H1 (cell line): Measurements from ENCODE around the gene ARF6. TPM values are rescaled to one million over a fixed set of nuclear protein-coding genes. Genes with fewer than 3 reads are reported as not detected.

Source experiments
- CTCF ChIA-PET: fragments of 300-600 bp; sonication (Branson Sonifier 250); formaldehyde crosslinking; loops from one replicate; lab custom pipeline; 2021; ENCODE audit not compliant: partially characterized antibody; lab: Charles Lee
- POLR2A ChIA-PET: fragments of 300-600 bp; sonication (Branson Sonifier 250); formaldehyde crosslinking; loops from one replicate; lab custom pipeline; 2021; ENCODE audit warnings: inconsistent platforms; ENCODE audit not compliant: partially characterized antibody; lab: Charles Lee
- DNase-seq, 2 experiments: peaks; one replicate each; pipeline versions ENCODE4 v3.0.0 to v3.0.0-alpha.2; 2010 to 2022; ENCODE audit warnings: low spot score in 2 of 2, low read depth in 1 of 2, mixed read lengths in 1 of 2
- FAIRE-seq: peaks from 2 replicates; lab custom pipeline; 2011; peaks lifted over from hg19 to GRCh38; lab: Jason Lieb, UNC
- H2AFZ ChIP-seq: 2 replicates; pipeline ENCODE4 v1.8.1; 2012; ENCODE audit warnings: low read length, inconsistent platforms
- H2AK5ac ChIP-seq: 2 replicates; pipeline ENCODE4 v1.6.1; 2013; ENCODE audit warnings: low read depth, low read length
- H2BK120ac ChIP-seq: replicated peaks from 2 replicates; pipeline ENCODE3; 2013; ENCODE audit warnings: low read depth, low read length, inconsistent platforms
- H2BK12ac ChIP-seq: 2 replicates; pipeline ENCODE4 v1.6.1; 2013; ENCODE audit warnings: low read depth, low read length
- H2BK15ac ChIP-seq: 2 replicates; pipeline ENCODE4 v1.6.1; 2013; ENCODE audit warnings: low read length
- H2BK20ac ChIP-seq: 2 replicates; pipeline ENCODE4 v1.6.1; 2013; ENCODE audit warnings: low read length
- H2BK5ac ChIP-seq: 2 replicates; pipeline ENCODE4 v1.6.1; 2013; ENCODE audit warnings: low read depth, low read length
- H3K14ac ChIP-seq: 2 replicates; pipeline ENCODE4 v1.6.1; 2013; ENCODE audit warnings: inconsistent platforms; ENCODE audit not compliant: insufficient read length
- H3K18ac ChIP-seq: 2 replicates; pipeline ENCODE4 v1.6.1; 2013; ENCODE audit warnings: low read length; ENCODE audit errors: extremely low read depth
- H3K23ac ChIP-seq: 2 replicates; pipeline ENCODE4 v1.6.1; 2013; ENCODE audit warnings: inconsistent platforms; ENCODE audit not compliant: insufficient read length
- H3K23me2 ChIP-seq: 2 replicates; pipeline ENCODE4 v1.6.1; 2013; ENCODE audit warnings: low read depth, low read length
- H3K27ac ChIP-seq: 2 replicates; pipeline ENCODE4 v1.6.1; 2011; ENCODE audit warnings: low read depth, low read length, inconsistent platforms
- H3K27me3 ChIP-seq, 4 experiments: replicated peaks in 1 of 4; 1 replicate in 1 of 4; 2 replicates in 3 of 4; pipeline versions ENCODE4 v1.6.1 to v1.8.1; 2011 to 2013; ENCODE audit warnings: low read length in 3 of 4, mild to moderate bottlenecking in 3 of 4, inconsistent platforms in 2 of 4, mixed read lengths in 2 of 4, moderate library complexity in 1 of 4; ENCODE audit not compliant: control insufficient read depth in 3 of 4, insufficient read depth in 3 of 4; ENCODE audit errors: extremely low read depth in 1 of 4
- H3K36me3 ChIP-seq, 4 experiments: 2 replicates each; pipeline versions ENCODE4 v1.6.1 to v1.8.1; 2011 to 2013; ENCODE audit warnings: mild to moderate bottlenecking in 4 of 4, low read length in 3 of 4, moderate library complexity in 2 of 4, control low read depth in 1 of 4, inconsistent platforms in 1 of 4; ENCODE audit not compliant: insufficient read depth in 4 of 4, control insufficient read depth in 2 of 4
- H3K4ac ChIP-seq: replicated peaks from 2 replicates; pipeline ENCODE3; 2013; ENCODE audit warnings: low read length, low read depth, mixed read lengths, inconsistent platforms; ENCODE audit not compliant: insufficient read length
- H3K4me1 ChIP-seq, 4 experiments: replicated peaks in 1 of 4; 1 replicate in 1 of 4; 2 replicates in 3 of 4; pipeline versions ENCODE4 v1.6.1 to v1.8.1; 2011 to 2013; ENCODE audit warnings: low read length in 3 of 4, inconsistent platforms in 2 of 4, mixed read lengths in 1 of 4; ENCODE audit not compliant: insufficient read depth in 4 of 4, control insufficient read depth in 3 of 4
- H3K4me2 ChIP-seq, 2 experiments: 2 replicates each; pipeline versions ENCODE4 v1.6.1 to v1.8.1; 2011 to 2013; ENCODE audit warnings: low read depth in 2 of 2, low read length in 2 of 2, control low read depth in 1 of 2, inconsistent platforms in 1 of 2, mild to moderate bottlenecking in 1 of 2; ENCODE audit not compliant: insufficient read depth in 1 of 2
- H3K4me3 ChIP-seq, 4 experiments: fragments of 200-600, 300-600 bp in 1 of 4; sonication (generic), shearing (Covaris generic), sonication (Bioruptor Twin) in 1 of 4; 2 replicates each; pipeline versions ENCODE4 v1.5.1 to v1.8.1; 2011 to 2016; ENCODE audit warnings: low read length in 4 of 4, low read depth in 3 of 4, control low read depth in 2 of 4, inconsistent platforms in 2 of 4, mild to moderate bottlenecking in 2 of 4, mixed read lengths in 1 of 4, moderate library complexity in 1 of 4; ENCODE audit not compliant: insufficient read depth in 2 of 4; ENCODE audit errors: extremely low read depth in 1 of 4
- H3K56ac ChIP-seq: replicated peaks from 2 replicates; pipeline ENCODE3; 2013; ENCODE audit warnings: low read depth, mild to moderate bottlenecking, mixed read lengths, low read length, inconsistent platforms; ENCODE audit not compliant: insufficient read length
- H3K79me1 ChIP-seq: 2 replicates; pipeline ENCODE4 v1.6.1; 2013; ENCODE audit warnings: low read depth, low read length, control low read depth
- H3K79me2 ChIP-seq, 2 experiments: 2 replicates each; pipeline versions ENCODE4 v1.6.1 to v1.8.1; 2012 to 2013; ENCODE audit warnings: low read length in 2 of 2, mild to moderate bottlenecking in 2 of 2, inconsistent platforms in 1 of 2; ENCODE audit not compliant: insufficient read depth in 2 of 2, control insufficient read depth in 1 of 2
- H3K9ac ChIP-seq, 4 experiments: replicated peaks in 1 of 4; 1 replicate in 1 of 4; 2 replicates in 3 of 4; pipeline versions ENCODE4 v1.6.1 to v1.8.1; 2011 to 2013; ENCODE audit warnings: low read depth in 3 of 4, low read length in 3 of 4, control low read depth in 2 of 4, mild to moderate bottlenecking in 2 of 4, moderate library complexity in 2 of 4, inconsistent platforms in 1 of 4; ENCODE audit errors: extremely low read depth in 1 of 4
- H3K9me3 ChIP-seq, 2 experiments: 2 replicates each; pipeline versions ENCODE4 v1.6.1 to v1.8.1; 2012 to 2013; ENCODE audit warnings: mild to moderate bottlenecking in 2 of 2, moderate library complexity in 2 of 2, control low read depth in 1 of 2, inconsistent platforms in 1 of 2, low read depth in 1 of 2, low read length in 1 of 2, mixed read lengths in 1 of 2; ENCODE audit not compliant: insufficient read depth in 2 of 2
- H4K20me1 ChIP-seq, 2 experiments: replicated peaks in 1 of 2; 2 replicates each; pipeline versions ENCODE3 to v1.8.1; 2011 to 2013; ENCODE audit warnings: inconsistent platforms in 2 of 2, low read length in 2 of 2, mild to moderate bottlenecking in 1 of 2; ENCODE audit not compliant: insufficient read depth in 2 of 2, control insufficient read depth in 1 of 2
- H4K5ac ChIP-seq: 2 replicates; pipeline ENCODE4 v1.6.1; 2013; ENCODE audit warnings: low read length, low read depth, mixed read lengths, inconsistent platforms; ENCODE audit not compliant: insufficient read length
- H4K8ac ChIP-seq: 2 replicates; pipeline ENCODE4 v1.8.0; 2013; ENCODE audit warnings: mild to moderate bottlenecking, moderate library complexity, low read length, inconsistent platforms; ENCODE audit not compliant: insufficient read depth; ENCODE audit errors: extremely low read depth
- H4K91ac ChIP-seq: replicated peaks from 2 replicates; pipeline ENCODE3; 2013; ENCODE audit warnings: low read length, mixed read lengths, inconsistent platforms; ENCODE audit not compliant: insufficient read length
- RBBP5 ChIP-seq: IDR thresholded peaks from 2 replicates; pipeline ENCODE4 v1.7.1; 2012; ENCODE audit warnings: low read depth, mild to moderate bottlenecking, inconsistent platforms, low read length, moderate library complexity, borderline replicate concordance
- WGBS, 2 experiments: shearing (Covaris generic) in 1 of 2; methylation state at CpG; one replicate each; pipeline versions ENCODE4 v1.1.6 to v1.1.7; 2013 to 2015; ENCODE audit warnings: low lambda C conversion rate in 2 of 2, mixed read lengths in 2 of 2, inconsistent platforms in 1 of 2, low coverage in 1 of 2, missing lambda C conversion rate in 1 of 2; ENCODE audit not compliant: insufficient replicate concordance in 2 of 2, insufficient coverage in 1 of 2, insufficient read length in 1 of 2; ENCODE audit errors: extremely low coverage in 1 of 2, missing lambda C conversion rate in 1 of 2; 5-methylcytosine and 5-hydroxymethylcytosine counted together
- polyA plus RNA-seq, 7 experiments: library from polyadenylated mRNA; depleted of rRNA in 3 of 7; stranded (reverse) in 5 of 7; unstranded in 2 of 7; fragments of >200 nt in 5 of 7; fragments of 200-250 nt in 2 of 7; gene quantifications; 1 replicate in 5 of 7; 2 replicates in 1 of 7; 4 replicates in 1 of 7; pipeline versions ENCODE4 v1.2.1 to v1.2.3, GENCODE V29; 2011 to 2013; ENCODE audit warnings: missing spikeins in 2 of 7, mixed read lengths in 2 of 7
- total RNA-seq: library from RNA; stranded (reverse); fragmentation: NEBNext Ultra II Directional; extraction: Animal tissue kit (Norgen Biotek cat#: 25700); gene quantifications from 2 replicates; pipeline ENCODE4 v1.2.1, GENCODE V29; 2021

Gene ARF6
- total and polyA plus RNA-seq, 2 of the 8 experiments (the other 6 are each of a cell fraction or from before 2014, with no cell fraction given): 17.2 to 56.7 TPM

DNA sequence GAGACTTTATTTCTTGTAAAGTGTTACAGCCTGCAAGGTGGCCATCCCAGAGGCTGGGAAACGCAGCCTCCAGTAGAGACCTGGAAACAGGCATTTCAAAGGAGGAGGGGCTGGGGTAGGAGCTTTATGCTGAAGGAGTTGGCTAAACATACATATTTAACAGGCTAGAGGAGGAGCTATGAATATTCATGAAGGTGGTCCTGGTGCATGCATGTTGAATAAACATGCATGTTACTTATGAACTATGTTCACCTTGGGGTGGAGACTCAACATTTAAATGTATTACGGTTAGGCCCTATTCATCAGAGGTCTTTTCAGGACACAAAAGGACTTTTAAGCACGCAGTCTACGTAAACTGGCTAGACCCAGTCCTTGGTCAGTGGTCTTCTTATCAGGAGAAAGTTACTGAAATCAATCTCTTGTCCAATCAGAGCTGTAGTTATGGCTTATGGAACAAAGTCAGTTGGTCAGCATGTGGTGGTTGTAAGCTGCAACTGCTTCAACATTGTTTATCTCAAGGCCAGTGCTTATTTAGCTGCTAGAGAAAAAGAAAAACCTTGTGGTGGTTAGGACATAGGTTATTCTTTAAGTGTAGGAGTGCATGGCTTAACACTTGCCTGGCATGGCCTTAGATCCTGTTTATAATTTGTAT is 11.4 kb upstream of the ARF6 start:
- DNase-seq (peak in 1 of 2 experiments; percentile 37), FAIRE-seq (no peak)
- H4K5ac ChIP-seq: no peak overlapping the region
- CTCF ChIA-PET: interaction anchor here (0.8 to 5.4 kb wide), 7 partner anchors 10 to 232 kb away, joined by 3 to 41 read pairs (median 6); no protein-coding TSS in a partner anchor
- no peaks in the 10 kb centered on the region for H3K79me1 ChIP-seq
- no peak overlapping the region for H3K14ac ChIP-seq
- POLR2A ChIA-PET: interaction anchor here (0.6 to 3.8 kb wide), 4 partner anchors 11 to 20 kb away, joined by 3 to 14 read pairs (median 7); partner anchors contain the start of gene ARF6
- no peak overlapping the region for H3K23ac ChIP-seq
- H3K27ac ChIP-seq: no peak overlapping the region
- no peaks in the 10 kb centered on the region for H3K36me3 ChIP-seq
- TF ChIP-seq RBBP5: no peak
- no peak overlapping the region for H4K8ac ChIP-seq
- no peaks in the 10 kb centered on the region for H3K27me3 ChIP-seq
- H2BK20ac ChIP-seq: no peak overlapping the region
- H3K9me3 ChIP-seq: no peaks in the 10 kb centered on the region
- H2AFZ ChIP-seq: no peak overlapping the region
- no peak overlapping the region for H3K9ac ChIP-seq
- H4K20me1 ChIP-seq: no peaks in the 10 kb centered on the region
- H2AK5ac ChIP-seq: no peak overlapping the region
- whole genome bisulfite sequencing, 2 experiments: 96% methylated on average over 4 of the region's 4 CpGs; no CpG with 5 or more reads in 1 of the 2 experiments
- H3K4me2 ChIP-seq: no peak overlapping the region
- no peak overlapping the region for H2BK120ac ChIP-seq
- no peak overlapping the region for H3K18ac ChIP-seq
- peaks cover 2 to 9% (median 7%) of the 10 kb centered on the region in 4 experiments; a peak in 5 of 7 replicates for H3K4me1 ChIP-seq
- no peak overlapping the region for H3K4me3 ChIP-seq
- H3K79me2 ChIP-seq: no peaks in the 10 kb centered on the region
- H3K4ac ChIP-seq: no peak overlapping the region
- no peak overlapping the region for H3K56ac ChIP-seq
- H2BK5ac ChIP-seq: no peak overlapping the region
- H2BK15ac ChIP-seq: no peak overlapping the region
- H4K91ac ChIP-seq: no peak overlapping the region
- no peaks in the 10 kb centered on the region for H3K23me2 ChIP-seq
- peak overlapping the region; percentile 18; the same call in 1 of the 2 replicates for H2BK12ac ChIP-seq
